Measurements from ENCODE around the gene APOM.

The APOM gene

GRCh38 chr6:31655349-31656237 lies at the start of gene APOM:
Gene APOM, plus strand, starts transcription at chr6:31655894. Its CDS starts 73 bp downstream, at chr6:31655967.
- DNase-seq = no peak

DNA sequence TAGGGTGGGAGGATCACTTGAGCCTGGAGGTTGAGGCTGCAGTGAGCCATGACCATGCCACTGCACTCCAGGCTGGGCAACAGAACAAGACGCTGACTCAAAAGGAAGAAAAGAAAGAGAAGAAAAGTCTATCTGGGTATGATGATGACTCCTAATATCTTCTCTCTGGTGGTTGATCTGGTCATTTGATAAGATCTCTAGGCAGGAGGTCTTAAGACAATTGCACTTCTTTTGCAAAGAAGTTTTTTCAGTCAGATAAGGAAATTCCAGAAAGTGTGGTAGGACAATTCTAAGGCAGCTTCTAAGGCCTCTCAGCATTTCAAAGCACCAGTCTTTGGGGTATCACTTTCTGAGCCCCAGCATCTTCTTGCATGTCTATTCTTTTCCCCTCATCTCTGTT lies 48.4 kb upstream of the APOM start:
- no peak for DNase-seq

DNA sequence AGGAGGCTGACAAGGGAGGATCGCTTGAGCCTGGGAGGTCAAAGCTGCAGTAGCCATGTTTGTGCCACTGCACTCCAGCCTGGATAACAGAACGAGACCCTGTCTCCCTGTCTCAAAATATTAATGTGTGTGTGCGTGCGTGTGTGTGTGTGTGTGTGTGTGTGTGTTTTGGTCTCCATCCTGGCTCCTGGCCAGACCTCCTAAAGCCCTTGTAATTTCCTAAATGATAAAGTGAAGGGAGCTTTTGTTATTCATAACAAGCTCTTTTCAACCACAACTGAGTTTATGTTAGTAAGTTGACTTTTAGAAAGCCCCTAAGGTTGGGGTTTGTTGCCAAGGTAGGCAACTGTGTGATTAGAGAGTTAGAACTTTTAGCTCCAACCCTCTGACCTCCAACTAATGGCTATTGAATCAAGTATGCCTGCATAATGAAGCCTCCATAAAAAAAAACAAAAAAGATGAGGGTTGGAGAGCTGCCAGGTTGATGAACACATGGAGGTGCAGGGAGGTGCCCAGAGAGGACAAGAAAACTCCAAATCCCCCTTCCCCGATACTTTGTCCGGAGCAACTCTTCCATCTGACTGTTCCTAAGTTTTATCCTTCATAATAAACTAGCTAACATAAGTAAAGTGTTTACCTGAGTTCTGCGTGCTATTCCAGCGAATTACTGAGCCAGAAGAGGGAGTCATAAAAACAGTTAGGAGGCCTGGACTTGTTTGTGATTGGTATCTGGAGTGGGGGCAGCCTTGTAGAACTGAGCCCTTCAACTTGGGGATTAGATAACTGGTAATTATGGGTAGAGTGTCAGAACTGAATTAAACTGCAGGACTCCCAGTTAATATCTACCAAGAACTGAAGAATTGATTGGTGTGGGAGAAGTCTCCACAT lies 45.9 kb upstream of the APOM start:
- no peak for DNase-seq

- DNase-seq = no peak
Measured at GRCh38 chr6:31610968-31611367, 44.7 kb upstream of the APOM start.

DNA sequence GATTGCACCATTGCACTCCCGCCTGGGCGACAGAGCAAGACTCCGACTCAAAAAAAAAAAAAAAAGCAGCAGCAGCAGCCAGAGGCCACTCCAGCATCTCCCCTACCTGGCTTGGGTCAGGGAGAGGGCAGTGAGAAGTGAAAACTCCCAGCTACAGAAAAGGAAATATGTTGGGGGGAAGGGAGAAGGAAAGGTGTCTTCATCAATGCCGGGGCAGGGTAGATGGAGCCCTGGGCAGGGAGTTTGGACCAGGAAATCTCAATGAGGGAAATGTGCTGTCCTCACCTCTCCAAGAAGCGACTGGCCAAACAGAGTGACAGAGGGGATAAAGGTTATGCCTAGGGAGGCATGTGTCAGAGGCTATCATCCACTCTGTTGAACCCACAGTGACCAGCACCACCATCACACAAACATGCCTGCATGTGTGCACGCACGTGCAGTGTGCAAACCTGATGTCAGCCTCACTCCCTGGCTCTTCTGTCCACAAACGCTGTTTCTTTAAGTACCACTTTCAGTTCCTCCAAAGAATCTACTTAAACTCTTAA lies 41.5 kb upstream of the APOM start:
- no peak for DNase-seq

DNA sequence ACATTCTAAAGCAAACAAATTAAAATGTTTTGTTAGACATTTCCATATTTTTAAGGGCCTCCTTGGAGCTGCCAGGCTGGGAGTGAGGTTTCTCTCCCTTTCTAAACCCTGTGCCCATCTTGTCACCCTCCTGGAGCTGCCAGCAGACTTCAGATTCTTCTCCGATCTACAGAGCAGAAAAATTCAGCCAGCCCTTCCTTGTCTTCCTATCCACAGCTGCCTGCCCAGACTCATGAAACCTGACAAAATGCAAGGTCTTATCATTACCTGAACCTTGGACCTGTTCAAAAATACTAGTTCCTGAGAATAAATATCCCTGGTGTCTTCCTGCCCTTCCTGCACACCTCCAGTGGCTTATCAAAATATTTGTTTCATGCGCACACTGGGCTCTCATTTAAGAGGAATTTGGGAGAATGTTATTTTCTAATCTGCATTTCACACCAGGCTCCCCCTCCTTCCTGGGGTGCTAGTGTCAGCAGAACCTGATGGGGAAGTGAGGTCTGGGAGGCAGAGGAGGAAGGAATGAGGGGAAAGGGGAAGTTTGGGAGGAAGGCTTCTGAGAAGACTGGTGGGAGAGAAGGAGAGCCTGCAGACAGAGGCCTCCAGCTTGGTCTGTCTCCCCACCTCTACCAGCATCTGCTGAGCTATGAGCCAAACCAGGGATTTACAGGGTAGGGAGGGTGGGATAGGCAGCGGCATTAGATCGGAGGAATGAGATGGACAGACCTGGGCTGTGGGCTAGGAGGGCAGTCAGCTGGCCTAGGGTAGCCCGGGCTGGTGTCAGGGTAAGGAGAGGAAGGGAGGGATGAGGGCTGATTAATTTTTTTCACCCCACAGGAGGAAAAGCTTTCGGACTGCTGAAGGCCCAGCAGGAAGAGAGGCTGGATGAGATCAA lies 40.8 kb upstream of the APOM start, which contains the start of gene AIF1:
Gene AIF1 (plus strand): TSS at position 551 of the 895 bp plus-strand sequence. CDS start 96 bp downstream, at position 647.
- DNase-seq = peak; percentile 79

GRCh38 chr6:31615748-31616147 lies 39.9 kb upstream of the APOM start:
- DNase-seq = peak; percentile 96

- no peak for DNase-seq
Measured at GRCh38 chr6:31617010-31617409, 38.7 kb upstream of the APOM start.

GRCh38 chr6:31619805-31620585 lies 35.7 kb upstream of the APOM start:
- DNase-seq = peak; percentile 99

DNA sequence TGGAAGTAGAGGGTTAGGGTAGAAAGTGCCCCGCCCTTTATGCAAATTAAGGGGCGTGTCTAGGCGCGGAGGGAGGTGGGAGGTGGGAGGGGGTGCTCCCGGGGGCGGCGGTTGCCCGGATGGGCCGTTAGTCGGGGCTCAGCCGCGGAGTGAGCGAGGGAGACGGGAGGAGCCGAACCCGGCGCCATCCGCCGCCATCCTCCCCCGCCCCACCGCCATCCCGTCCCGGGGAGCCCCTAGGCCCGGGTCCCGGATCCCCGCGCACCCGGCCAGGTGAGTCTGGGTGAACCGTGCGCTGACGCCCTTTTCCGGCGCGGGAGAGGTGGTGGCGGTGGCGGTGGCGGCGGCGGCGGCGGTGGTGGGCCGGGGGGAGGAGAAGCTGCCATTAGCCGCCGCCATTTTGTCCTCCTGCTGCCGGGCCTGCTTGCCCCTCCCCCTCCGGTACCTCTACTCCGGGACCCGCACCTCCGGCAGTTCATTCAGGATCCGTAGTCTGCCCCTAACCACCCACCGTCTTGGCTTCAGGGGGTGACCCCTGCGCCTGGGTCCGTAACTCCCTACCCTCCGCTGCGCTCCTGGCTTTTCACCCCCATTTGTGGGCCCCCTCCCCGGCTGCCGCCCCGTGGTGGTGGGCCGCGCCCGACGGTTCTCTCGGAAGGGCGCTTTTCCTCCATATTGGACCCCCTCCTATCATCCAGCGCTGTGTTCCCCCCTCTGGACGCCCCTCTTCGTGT lies 34.9 kb upstream of the APOM start, which contains the start of gene PRRC2A:
Gene PRRC2A (plus strand): TSS at position 130 of the 734 bp plus-strand sequence. CDS start 2,075 bp downstream, outside the sequence.
- DNase-seq = peak; percentile 84

DNA sequence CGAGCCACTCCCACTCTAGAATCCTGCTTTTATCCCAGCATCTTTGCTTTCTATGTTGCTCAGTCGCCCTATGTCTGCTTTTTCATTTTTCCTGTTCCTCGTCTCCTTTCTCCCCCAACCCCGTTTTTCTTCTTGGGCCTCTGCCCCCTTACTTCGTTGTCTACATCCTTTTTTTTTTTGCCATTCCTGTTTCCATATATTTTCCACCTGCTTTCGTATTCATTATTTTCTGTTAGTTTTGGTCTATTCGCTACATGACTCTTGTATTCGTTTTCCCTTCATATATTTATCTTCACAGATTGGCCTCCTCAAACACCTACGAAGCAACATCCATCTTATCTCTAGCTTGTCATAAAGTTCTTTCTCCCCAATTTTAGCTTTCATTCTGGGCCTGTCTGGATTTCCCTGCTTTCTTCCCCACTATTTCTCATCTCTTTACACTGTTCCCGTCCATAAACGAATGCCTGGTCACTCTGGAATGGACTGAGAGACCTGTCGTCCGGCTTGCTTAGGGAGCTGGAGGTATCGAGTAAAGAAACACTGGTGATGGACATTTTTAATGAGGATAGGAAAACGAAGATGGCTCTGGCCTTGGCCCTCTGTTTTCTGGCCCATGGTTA lies 34.3 kb upstream of the APOM start:
- no peak for DNase-seq

DNA sequence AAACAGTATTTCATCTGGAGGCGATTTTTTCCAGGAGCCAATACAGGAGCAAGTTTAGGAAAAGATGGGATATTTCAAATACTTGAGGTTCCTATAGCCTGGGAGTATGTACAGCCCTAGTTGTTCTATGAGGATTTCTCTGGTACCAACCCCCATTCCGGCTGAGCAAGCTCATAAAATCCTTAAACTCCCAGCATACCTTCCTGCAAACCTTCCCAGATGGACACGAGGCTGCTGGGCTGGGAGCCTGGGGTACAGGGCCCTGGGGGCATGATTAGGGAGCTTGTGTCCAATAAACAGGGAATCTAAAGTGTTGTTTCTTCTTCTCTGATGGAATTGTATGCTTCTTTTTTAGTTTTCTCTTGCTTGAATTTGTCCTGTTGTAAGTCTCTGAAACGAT lies 33.7 kb upstream of the APOM start:
- no peak for DNase-seq

- DNase-seq = no peak
Measured at GRCh38 chr6:31622684-31623091, 33.0 kb upstream of the APOM start.

DNA sequence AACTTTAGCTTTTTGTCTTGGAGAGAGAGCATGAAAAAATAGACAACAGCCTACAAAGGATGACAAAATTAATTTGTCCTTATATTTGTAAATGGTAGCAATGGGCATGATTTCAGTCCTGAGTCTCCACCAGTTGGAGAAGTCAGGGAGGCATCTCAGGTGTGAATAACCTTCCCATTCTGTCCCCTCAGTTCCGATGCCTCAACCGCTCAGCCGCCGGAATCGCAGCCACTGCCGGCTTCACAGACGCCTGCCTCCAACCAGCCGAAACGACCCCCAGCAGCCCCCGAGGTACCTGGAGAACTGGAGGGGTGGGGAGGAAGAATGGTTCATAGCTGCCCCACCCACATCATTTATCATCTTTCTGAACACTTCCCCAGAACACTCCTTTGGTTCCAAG lies 31.6 kb upstream of the APOM start:
- no peak for DNase-seq

DNA sequence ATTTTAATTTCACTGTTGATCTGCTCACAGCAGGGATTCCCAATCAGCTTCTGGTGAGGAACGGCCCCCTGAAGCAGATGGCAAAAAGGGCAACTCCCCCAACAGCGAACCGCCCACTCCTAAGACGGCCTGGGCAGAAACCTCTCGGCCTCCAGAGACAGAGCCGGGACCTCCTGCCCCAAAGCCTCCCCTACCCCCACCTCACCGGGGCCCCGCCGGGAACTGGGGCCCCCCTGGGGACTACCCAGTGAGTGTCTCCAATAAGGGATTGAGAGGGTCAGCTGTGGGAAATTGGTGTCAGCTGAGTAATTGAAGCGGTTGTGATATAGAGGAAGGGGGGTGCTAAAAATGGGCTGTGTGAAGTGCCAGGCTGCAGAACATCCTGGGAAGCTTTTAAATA lies 28.7 kb upstream of the APOM start:
- no peak for DNase-seq

GRCh38 chr6:31627690-31628287 lies 27.9 kb upstream of the APOM start:
- DNase-seq = no peak

DNA sequence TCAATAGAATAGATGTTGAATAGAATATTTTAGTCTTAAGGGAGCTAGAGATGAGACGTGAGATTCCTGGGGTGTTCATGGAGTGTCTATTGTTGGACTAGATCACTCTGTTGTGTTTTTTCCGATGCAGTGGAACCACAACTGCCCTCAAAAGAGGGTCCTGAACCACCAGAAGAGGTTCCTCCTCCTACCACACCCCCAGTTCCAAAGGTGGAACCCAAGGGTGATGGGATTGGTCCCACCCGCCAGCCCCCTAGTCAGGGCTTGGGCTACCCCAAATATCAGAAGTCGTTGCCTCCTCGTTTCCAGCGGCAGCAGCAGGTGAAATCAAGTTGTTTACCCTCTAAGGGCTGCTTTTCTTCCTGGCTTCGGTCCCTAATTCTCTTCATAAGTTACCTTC lies 26.7 kb upstream of the APOM start:
- no peak for DNase-seq

- DNase-seq = no peak
Measured at GRCh38 chr6:31630177-31630934, 25.3 kb upstream of the APOM start.

- no peak for DNase-seq
Measured at GRCh38 chr6:31631209-31631608, 24.5 kb upstream of the APOM start.
